ENCODE results near the gene GNPTAB.
"Not testable (repeated sequence)": the region's sequence is repeated elsewhere in the genome, so short reads cannot be mapped to it uniquely, and the experiment has no call there.

GNPTAB gene

GRCh38 chr12:101850199-101850598, 19.4 kb upstream of the GNPTAB start:
- no peak for ATAC-seq

GRCh38 chr12:101847325-101847724, 16.6 kb upstream of the GNPTAB start:
- no peak for ATAC-seq

DNA sequence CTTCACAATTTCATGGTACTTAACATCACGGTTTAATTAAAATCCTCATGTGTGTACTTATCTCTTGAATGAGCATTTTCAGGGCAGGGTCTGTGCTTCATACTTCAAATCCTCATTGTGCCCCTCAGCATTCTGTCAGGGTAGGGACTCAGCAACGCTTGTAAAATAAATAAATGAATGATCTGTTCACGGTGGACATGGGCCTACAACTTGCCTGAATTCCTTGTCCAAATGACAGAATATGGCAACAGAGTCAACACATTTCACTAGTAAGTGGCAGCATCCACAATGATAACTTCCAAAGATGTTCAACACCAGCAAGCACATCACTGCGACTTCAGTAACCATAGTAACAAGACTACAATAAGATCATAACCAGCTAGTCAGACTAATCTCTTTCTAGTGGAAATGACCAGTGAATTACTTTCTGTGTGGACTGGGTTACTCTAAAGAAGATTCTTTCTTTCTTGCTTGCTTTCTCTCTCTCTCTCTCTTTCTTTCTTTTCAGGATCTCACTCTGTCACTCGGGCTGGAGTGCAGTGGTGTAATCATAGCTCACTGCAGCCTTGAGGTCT, 14.5 kb upstream of the GNPTAB start:
- ATAC-seq: no peak

DNA sequence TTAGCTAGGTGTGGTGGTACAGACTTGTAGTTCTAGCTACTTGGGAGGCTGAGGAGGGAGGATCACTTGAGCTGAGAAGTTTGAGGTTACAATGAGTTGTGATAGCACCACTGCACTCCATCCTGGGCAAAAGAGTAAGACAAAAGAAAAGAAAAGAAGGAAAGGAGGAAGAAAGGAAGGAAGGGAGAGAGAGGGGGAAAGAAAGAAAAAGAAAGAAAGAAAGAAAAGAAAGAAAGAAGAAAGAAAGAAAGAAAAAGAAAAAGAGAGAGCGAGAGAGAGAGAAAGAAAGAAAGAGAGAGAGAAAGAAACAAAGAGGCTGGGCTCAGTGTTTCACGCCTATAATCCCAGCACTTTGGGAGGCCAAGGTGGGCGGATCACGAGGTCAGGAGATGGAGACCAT, 10.3 kb upstream of the GNPTAB start:
- no peak for ATAC-seq

DNA sequence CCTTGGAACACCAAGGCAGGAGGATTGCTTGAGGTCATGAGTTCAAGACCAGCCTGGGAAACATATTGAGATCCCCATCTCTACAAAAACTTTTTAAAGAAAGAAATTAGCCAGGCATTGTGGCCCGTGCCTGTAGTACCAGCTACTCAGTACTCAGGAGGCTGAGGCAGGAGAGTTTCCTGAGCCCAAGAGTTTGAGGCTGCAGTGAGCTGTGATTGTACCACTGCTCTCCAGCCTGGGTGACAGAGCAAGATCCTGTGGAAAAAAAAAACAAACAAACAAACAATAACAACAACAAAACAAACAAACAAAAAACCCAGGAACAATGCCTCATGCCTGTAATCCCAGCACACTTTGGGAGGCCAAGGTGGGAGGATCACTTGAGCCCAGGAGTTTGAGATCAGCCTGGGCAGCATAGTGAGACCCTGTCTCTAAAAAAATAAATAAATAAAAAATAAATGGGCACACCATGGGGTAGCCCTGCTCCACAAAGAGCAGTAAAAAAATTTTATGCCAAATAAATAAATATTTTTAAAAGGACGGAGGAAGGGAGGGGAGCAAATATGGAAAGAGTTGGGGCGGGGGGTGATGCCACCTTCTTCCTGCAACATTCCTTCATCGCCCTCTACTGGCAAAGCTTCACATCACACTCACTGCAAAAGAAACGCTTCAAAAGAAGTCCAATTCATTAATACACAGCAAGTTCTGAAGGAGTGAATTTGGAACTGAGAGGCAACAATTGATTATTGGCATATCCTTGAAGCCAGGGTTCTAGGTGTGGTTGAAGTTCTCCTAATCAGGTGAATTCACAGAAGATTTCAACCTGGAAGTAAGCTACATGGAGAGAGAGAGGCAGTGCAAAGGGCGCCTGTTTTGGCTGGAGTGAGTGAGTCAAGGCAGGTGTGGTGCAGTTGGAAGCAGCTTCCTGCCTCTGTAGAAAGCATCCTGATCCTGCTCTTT, 8.8 kb upstream of the GNPTAB start:
- ATAC-seq: peak in 1 of 2 donors; percentile 64

DNA sequence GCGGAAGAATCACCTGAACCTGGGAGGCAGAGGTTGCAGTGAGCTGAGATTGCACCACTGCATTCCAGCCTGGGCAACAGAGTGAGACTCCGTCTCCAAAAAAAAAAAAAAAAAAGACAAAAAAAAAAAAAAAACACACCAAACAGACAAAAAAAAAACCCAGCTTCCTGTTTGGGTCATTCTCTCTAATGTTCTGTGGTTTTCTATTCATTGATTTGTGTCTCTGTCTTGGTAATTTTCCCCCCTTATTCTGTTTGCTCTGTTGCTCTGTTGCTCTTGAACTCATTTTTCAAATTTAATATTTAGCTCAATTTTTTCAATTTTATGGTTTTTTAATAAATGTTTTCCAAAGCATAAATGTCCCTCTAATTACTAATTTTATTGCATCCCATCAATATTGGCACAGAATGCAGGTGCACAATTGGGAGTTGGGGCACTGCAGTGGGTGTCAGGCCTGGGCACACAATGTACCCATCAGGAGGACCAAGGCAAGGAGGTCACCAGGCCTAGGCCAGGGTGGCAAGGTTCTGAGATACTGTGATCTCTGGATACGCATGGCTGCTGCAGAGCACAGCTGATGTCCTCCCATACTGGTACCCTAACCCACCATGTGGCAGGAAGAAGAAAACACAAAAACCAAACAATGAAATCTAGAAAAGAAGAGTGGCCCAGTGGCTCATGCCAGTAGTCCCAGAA, 8.0 kb upstream of the GNPTAB start:
- no peak for ATAC-seq

DNA sequence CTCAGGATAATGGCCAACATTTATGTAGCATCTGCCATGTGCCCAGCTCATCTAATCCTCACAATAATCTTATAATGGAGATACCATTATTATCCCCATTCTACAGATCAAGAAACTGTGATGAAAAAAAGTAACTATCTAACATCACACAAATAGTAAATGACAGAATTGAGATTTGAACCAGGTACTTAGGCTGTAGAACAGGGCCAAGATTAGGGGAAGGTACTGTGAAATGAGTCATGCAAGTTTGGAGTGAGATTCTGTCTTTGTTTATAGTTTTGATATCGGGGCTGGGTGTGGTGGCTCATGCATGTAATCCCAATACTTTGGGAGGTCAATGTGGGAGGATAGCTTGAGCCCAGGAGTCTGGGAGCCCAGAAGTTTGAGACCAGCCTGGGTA, 1.3 kb upstream of the GNPTAB start:
- ATAC-seq: no peak

GRCh38 chr12:101829639-101830366, 956 bp downstream of the GNPTAB start:
- no peak for ATAC-seq

GRCh38 chr12:101828463-101829196, 2.1 kb downstream of the GNPTAB start:
- no peak for ATAC-seq

- no peak for ATAC-seq
Observed at GRCh38 chr12:101826766-101827368, 3.9 kb downstream of the GNPTAB start.

DNA sequence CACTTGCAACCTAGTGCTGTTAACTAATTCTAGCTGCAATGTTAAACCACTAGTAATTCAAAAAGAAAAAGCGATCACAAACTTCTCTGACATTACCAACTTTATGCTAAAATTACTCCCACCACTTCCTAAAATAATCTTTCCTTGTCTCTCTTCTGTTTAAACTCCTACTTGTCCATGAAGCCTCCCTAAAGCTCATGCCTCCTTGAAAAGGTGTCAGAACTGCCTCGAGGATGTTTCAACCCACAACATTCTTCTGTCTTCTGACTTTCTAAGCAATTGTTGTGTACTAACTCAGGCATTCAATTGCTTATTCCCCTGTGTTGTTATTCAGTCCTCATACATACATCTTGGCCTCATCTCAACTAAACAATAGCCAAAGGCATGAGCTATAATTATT, 5.9 kb downstream of the GNPTAB start:
- no peak for ATAC-seq

- peak; percentile 79 to 85 for ATAC-seq
Observed at GRCh38 chr12:101823891-101824290, 6.9 kb downstream of the GNPTAB start.

DNA sequence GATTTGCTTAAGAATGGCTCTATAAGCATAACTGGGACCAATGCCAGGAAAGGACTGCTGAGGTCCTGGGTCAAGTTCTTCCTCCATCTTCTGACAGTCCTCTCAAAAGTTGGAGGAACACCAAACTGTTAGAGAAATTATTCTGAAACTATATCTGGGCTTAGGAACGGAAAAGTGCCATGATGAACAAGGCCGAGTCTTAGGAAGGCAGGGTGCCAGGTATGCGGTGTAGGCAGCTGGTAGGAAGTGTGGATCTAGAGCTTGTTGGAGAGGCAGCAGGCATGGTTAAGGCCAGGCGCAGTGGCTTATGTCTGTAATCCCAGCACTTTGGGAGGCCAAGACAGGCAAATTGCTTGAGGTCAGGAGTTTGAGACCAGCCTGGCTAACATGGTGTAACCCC, 7.7 kb downstream of the GNPTAB start:
- ATAC-seq: no peak

- ATAC-seq: peak; percentile 87 to 90
Observed at GRCh38 chr12:101819467-101819866, 11.3 kb downstream of the GNPTAB start.

DNA sequence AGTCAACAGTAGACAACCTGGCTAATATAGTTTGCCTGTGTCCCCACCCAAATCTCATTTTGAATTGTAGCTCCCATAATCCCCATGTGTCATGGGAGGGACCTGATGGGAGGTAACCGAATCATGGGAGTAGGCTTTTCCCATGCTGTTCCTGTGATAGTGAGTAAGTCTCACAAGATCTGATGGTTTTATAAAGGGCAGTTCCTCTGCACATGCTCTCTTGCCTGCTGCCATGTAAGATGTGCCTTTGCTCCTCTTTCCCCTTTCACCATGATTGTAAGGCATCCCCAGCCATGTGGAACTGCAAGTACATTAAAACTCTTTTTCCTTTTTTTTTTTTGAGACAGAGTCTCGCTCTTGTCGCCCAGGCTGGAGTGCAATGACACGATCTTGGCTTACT, 12.1 kb downstream of the GNPTAB start:
- not testable (repeated sequence) for ATAC-seq

DNA sequence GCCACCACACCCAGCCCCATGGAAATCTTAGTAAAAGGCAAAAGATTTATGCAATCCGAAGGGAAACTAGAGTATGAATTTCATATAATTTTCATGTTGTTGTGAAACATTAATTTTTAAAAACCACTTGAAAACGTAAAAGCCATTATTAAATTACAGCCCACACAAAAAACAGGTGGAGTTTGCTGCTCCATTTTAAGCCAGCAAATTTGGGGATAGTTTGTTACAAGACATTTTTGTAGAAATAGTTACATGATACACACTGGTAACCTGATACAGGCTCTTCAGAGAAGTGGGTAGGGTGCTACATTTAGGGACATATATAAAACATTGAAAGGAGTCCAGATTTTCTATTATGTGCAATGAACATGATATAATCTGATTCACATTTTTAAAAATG, 17.6 kb downstream of the GNPTAB start:
- ATAC-seq: no peak

DNA sequence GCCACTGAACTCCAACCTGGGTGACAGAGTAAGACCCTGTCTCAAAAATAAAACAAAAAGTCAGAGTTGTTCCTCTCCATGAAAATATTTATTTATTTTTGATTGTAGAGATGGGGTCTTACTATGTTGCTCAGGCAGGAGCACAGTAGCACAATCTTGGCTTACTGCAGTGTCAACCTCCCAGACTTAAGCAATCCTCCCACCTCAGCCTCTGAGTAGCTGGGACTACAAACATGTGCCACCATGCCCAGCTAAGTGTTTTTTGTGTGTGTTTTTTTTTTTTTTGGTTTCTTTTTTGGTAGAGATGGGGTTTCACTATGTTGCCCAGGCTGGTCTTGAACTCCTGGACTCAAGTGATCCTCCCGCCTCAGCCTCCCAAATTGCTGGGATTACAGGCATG, 18.0 kb downstream of the GNPTAB start:
- ATAC-seq: not testable (repeated sequence)

DNA sequence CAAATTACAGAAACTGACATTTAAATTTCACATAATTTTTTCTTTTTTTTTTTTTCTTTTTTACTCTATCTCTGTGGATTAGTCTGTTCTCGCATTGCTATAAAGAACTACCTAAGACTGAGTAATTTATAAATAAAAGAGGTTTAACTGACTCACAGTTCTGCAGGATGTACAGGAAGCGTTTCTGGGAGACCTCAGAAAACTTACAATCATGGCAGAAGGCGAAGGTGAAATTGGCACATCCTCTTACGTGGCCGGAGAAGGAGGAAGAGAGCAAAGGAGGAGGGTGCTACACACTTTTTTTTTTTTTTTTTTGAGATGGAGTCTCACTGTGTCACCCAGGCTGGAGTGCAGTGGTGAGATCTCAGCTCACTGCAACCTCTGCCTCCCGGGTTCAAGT, 19.4 kb downstream of the GNPTAB start:
- ATAC-seq: peak in 1 of 2 donors; percentile 25

DNA sequence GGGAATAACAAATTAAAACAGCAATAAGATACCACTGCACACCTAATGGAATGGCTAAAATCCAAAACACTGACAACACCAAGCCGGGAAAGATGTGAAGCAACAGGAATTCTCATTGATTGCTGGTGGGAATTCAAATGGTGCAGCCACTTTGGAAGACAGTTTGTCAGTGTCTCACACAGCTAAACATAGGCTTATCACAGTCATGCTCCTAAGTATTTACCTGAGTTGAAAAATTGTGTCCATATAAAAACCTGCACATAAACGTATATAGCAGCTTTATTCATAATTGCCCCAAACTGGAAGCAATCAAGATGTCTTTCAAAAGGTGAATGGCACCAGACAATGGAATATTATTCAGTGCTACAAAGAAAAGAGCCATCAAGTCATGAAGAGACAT, 21.6 kb downstream of the GNPTAB start:
- ATAC-seq: no peak

DNA sequence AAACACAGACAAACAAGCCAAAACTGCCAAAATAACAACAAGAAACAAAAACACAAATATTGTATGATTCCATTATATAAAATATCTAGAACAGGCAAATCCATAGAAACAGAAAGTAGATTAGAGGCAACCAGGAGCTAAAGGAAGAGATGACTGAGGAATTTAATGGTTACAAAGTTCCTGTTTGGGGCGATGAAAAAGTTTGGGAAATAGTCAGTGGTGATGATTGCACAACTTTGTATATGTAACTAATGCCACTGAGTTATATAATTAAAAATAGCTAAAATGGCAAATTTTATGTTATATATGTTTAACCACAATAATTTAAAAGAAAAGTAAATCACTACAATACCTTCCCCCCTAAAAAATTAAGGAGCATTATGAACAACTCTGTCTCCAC, 24.5 kb downstream of the GNPTAB start:
- ATAC-seq: no peak

DNA sequence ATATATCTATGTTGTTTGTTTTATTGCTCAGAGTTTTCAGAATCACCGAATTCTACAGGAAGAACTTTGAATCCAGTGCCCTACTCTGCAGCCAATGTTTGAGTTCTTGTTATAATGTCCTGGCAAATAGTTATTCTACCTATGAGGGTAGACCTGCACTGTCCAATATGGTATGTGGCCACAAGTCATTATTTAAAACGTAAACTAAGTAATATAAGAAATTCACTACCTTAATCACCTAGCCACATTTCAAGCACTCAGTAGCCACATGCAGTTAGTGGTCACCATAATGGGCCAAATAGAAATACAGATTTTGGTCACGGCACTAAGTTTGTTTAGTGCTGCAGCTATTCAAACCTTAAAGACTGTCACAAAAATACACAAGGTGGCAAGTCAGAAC, 26.4 kb downstream of the GNPTAB start:
- ATAC-seq: no peak

GRCh38 chr12:101803978-101804377, 26.8 kb downstream of the GNPTAB start:
- ATAC-seq: no peak
